HG02973 (cell line): ENCODE results near the gene COL25A1.
"Not testable (repeated sequence)": the region's sequence is repeated elsewhere in the genome, so short reads cannot be mapped to it uniquely, and the experiment has no call there.

Experiments used
- ATAC-seq: cut with Tn5 transposase; IDR thresholded peaks from one replicate; pipeline ENCODE4 v1.9.1; 2021; ENCODE audit warnings: moderate library complexity; ENCODE audit not compliant: unreplicated experiment

Gene COL25A1

GRCh38 chr4:109134268-109134667 is 168.2 kb downstream of the COL25A1 start:
- ATAC-seq: no peak

GRCh38 chr4:109131559-109131958 is 170.9 kb downstream of the COL25A1 start:
- ATAC-seq: no peak

- no peak for ATAC-seq
These were observed 173.9 kb downstream of the COL25A1 start for GRCh38 chr4:109128589-109128988.

- ATAC-seq: no peak
These were observed 174.6 kb downstream of the COL25A1 start for GRCh38 chr4:109127866-109128265.

- no peak for ATAC-seq
These were observed 175.6 kb downstream of the COL25A1 start for GRCh38 chr4:109126856-109127255.

GRCh38 chr4:109125084-109125483 is 177.4 kb downstream of the COL25A1 start:
- no peak for ATAC-seq

- ATAC-seq: no peak
These were observed 178.5 kb downstream of the COL25A1 start for GRCh38 chr4:109123951-109124350.

GRCh38 chr4:109121561-109121960 is 180.9 kb downstream of the COL25A1 start:
- no peak for ATAC-seq

GRCh38 chr4:109119852-109120251 is 182.6 kb downstream of the COL25A1 start:
- ATAC-seq: no peak

GRCh38 chr4:109118635-109119034 is 183.8 kb downstream of the COL25A1 start:
- no peak for ATAC-seq

- ATAC-seq: no peak
These were observed 188.0 kb downstream of the COL25A1 start for GRCh38 chr4:109114501-109114900.

- ATAC-seq: no peak
These were observed 188.9 kb downstream of the COL25A1 start for GRCh38 chr4:109113521-109113920.

GRCh38 chr4:109111031-109111430 is 191.4 kb downstream of the COL25A1 start:
- ATAC-seq: no peak

- not testable (repeated sequence) for ATAC-seq
These were observed 194.2 kb downstream of the COL25A1 start for GRCh38 chr4:109108215-109108614.

- no peak for ATAC-seq
These were observed 208.4 kb downstream of the COL25A1 start for GRCh38 chr4:109094056-109094455.

- ATAC-seq: no peak
These were observed 210.6 kb downstream of the COL25A1 start for GRCh38 chr4:109091727-109092409.

GRCh38 chr4:109083911-109084310 is 218.5 kb downstream of the COL25A1 start:
- no peak for ATAC-seq

GRCh38 chr4:109079731-109080130 is 222.7 kb downstream of the COL25A1 start:
- no peak for ATAC-seq

GRCh38 chr4:109079201-109079600 is 223.3 kb downstream of the COL25A1 start:
- no peak for ATAC-seq

- no peak for ATAC-seq
These were observed 223.7 kb downstream of the COL25A1 start for GRCh38 chr4:109078724-109079123.

- no peak for ATAC-seq
These were observed 225.0 kb downstream of the COL25A1 start for GRCh38 chr4:109077505-109077904.

- ATAC-seq: not testable (repeated sequence)
These were observed 225.7 kb downstream of the COL25A1 start for GRCh38 chr4:109076709-109077108.

- ATAC-seq: no peak
These were observed 226.8 kb downstream of the COL25A1 start for GRCh38 chr4:109075621-109076020.
